Measurements from ENCODE around the gene TMEM163. TPM values are rescaled to one million over a fixed set of nuclear protein-coding genes. Genes with fewer than 3 reads are reported as not detected.
"Not testable (repeated sequence)": the region's sequence is repeated elsewhere in the genome, so short reads cannot be mapped to it uniquely, and the experiment has no call there.

Gene TMEM163
- polyA plus RNA-seq, 2 donors = 0.10 to 0.11 TPM

DNA sequence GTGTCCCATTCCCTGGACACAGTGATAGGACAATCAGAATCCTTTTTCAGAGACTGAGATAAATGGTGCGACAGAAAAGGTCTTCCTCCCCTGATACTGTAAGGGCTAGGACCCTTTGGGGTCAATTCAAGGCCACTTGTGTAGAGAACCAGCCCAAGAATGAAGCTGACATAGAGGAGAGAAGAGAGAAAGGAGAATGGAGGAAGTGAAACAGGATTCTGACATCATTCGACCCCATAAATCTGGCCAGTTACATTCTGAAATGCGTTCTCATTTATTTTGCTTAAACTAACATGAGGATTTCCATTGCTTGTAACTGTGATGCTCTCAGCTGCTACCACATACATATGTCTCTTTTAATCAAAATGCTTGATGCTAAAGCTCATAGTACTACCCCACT lies 148.1 kb downstream of the TMEM163 start:
- H3K4me3 ChIP-seq (ENCODE audit: low read depth in 1 of 2, low read length in 2 of 2) = no peak overlapping the region
- no peaks in the 10 kb centered on the region for H3K36me3 ChIP-seq (ENCODE audit: control insufficient read depth in 2 of 2, insufficient read depth in 2 of 2, low read length in 1 of 2)
- 77 to 82% methylated on average over 3 of the region's 3 CpGs for WGBS, 2 donors
- H3K4me1 ChIP-seq (ENCODE audit: control insufficient read depth in 2 of 2, insufficient read depth in 2 of 2, low read length in 1 of 2) = no peaks in the 10 kb centered on the region
- H3K9me3 ChIP-seq (ENCODE audit: control insufficient read depth in 2 of 2, insufficient read depth in 1 of 2, low read depth in 1 of 2, low read length in 1 of 2) = no peaks in the 10 kb centered on the region
- no peaks in the 10 kb centered on the region for H3K27me3 ChIP-seq (ENCODE audit: control insufficient read depth in 1 of 2, insufficient read depth in 2 of 2, low read length in 2 of 2)
- H3K27ac ChIP-seq (ENCODE audit: low read depth in 2 of 2, low read length in 1 of 2) = no peak overlapping the region

DNA sequence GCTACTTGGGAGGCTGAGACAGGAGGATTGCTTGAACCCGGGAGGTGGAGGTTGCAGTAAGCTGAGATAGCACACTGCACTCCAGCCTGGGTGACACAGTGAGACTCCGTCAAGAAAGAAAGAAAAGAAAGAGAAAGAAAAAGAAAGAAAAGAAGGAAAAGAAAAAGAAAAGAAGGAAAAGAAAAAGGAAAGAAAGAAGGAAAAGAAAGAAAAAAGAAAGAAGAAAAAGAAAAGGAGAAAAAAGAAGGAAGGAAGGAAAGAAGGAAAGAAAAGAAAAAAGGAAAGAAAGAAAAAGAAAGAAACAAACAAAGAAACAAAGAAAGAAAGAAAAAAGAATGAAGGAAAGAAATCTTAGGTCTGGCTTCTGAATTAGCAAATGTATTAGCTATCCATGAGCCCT lies 150.4 kb downstream of the TMEM163 start:
- no peaks in the 10 kb centered on the region for H3K36me3 ChIP-seq (ENCODE audit: control insufficient read depth in 2 of 2, insufficient read depth in 2 of 2, low read length in 1 of 2)
- H3K4me1 ChIP-seq (ENCODE audit: control insufficient read depth in 2 of 2, insufficient read depth in 2 of 2, low read length in 1 of 2) = no peaks in the 10 kb centered on the region
- WGBS, 2 donors = 91 to 95% methylated on average over 2 of the region's 2 CpGs

GRCh38 chr2:134567666-134568065 lies 151.1 kb downstream of the TMEM163 start:
- Histone ChIP-seq H3K4me3 (ENCODE audit: low read depth in 1 of 2, low read length in 2 of 2) (no peak overlapping the region), H3K36me3 (ENCODE audit: control insufficient read depth in 2 of 2, insufficient read depth in 2 of 2, low read length in 1 of 2) (no peaks in the 10 kb centered on the region), H3K27ac (ENCODE audit: low read depth in 2 of 2, low read length in 1 of 2) (no peak overlapping the region), H3K9me3 (ENCODE audit: control insufficient read depth in 2 of 2, insufficient read depth in 1 of 2, low read depth in 1 of 2, low read length in 1 of 2) (no peaks in the 10 kb centered on the region), H3K27me3 (ENCODE audit: control insufficient read depth in 1 of 2, insufficient read depth in 2 of 2, low read length in 2 of 2) (no peaks in the 10 kb centered on the region), H3K4me1 (ENCODE audit: control insufficient read depth in 2 of 2, insufficient read depth in 2 of 2, low read length in 1 of 2) (no peaks in the 10 kb centered on the region)
- WGBS, 2 donors = 82 to 84% methylated on average over 1 of the region's 1 CpG

More for the DNA sequence above, 150.4 kb downstream of the TMEM163 start:
- H3K27me3 ChIP-seq (ENCODE audit: control insufficient read depth in 1 of 2, insufficient read depth in 2 of 2, low read length in 2 of 2) = no peaks in the 10 kb centered on the region
- H3K27ac ChIP-seq (ENCODE audit: low read depth in 2 of 2, low read length in 1 of 2) = no peak overlapping the region
- H3K9me3 ChIP-seq (ENCODE audit: control insufficient read depth in 2 of 2, insufficient read depth in 1 of 2, low read depth in 1 of 2, low read length in 1 of 2) = no peaks in the 10 kb centered on the region
- no peak overlapping the region for H3K4me3 ChIP-seq (ENCODE audit: low read depth in 1 of 2, low read length in 2 of 2)

DNA sequence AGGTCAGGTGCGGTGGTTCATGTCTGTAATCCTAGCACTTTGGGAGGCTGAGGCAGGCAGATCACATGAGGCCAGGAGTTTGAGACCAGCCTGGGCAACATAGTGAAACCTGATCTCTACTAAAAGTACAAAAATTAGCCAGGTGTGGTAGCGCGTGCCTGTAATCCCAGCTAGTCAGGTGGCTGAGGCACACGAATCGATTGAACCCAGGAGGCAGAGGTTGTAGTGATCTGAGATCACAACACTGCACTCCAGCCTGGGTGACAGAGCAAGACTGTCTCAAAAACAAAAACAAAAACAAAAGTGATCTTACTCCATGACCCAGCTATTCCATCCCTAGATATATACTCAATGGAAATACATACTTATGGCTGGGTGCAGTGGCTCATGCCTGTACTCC lies 153.8 kb downstream of the TMEM163 start:
- H3K4me1 ChIP-seq (ENCODE audit: control insufficient read depth in 2 of 2, insufficient read depth in 2 of 2, low read length in 1 of 2); H3K27me3 ChIP-seq (ENCODE audit: control insufficient read depth in 1 of 2, insufficient read depth in 2 of 2, low read length in 2 of 2); H3K9me3 ChIP-seq (ENCODE audit: control insufficient read depth in 2 of 2, insufficient read depth in 1 of 2, low read depth in 1 of 2, low read length in 1 of 2); H3K36me3 ChIP-seq (ENCODE audit: control insufficient read depth in 2 of 2, insufficient read depth in 2 of 2, low read length in 1 of 2); H3K27ac ChIP-seq (ENCODE audit: low read depth in 2 of 2, low read length in 1 of 2); H3K4me3 ChIP-seq (ENCODE audit: low read depth in 1 of 2, low read length in 2 of 2): not testable (repeated sequence)
- 68 to 74% methylated on average over 5 of the region's 5 CpGs for WGBS, 2 donors

GRCh38 chr2:134564549-134564948 lies 154.3 kb downstream of the TMEM163 start:
- Histone ChIP-seq H3K27me3 (ENCODE audit: control insufficient read depth in 1 of 2, insufficient read depth in 2 of 2, low read length in 2 of 2) (no peaks in the 10 kb centered on the region), H3K27ac (ENCODE audit: low read depth in 2 of 2, low read length in 1 of 2) (no peak overlapping the region), H3K9me3 (ENCODE audit: control insufficient read depth in 2 of 2, insufficient read depth in 1 of 2, low read depth in 1 of 2, low read length in 1 of 2) (peaks cover 0 to 2% of the 10 kb centered on the region in 2 donors), H3K4me1 (ENCODE audit: control insufficient read depth in 2 of 2, insufficient read depth in 2 of 2, low read length in 1 of 2) (no peaks in the 10 kb centered on the region), H3K4me3 (ENCODE audit: low read depth in 1 of 2, low read length in 2 of 2) (no peak overlapping the region), H3K36me3 (ENCODE audit: control insufficient read depth in 2 of 2, insufficient read depth in 2 of 2, low read length in 1 of 2) (no peaks in the 10 kb centered on the region)
- WGBS, 2 donors = 53 to 72% methylated on average over 3 of the region's 3 CpGs

- 37% methylated on average over 5 of the region's 5 CpGs for WGBS, 2 donors
- no peaks in the 10 kb centered on the region for H3K4me1 ChIP-seq (ENCODE audit: control insufficient read depth in 2 of 2, insufficient read depth in 2 of 2, low read length in 1 of 2)
- H3K9me3 ChIP-seq (ENCODE audit: control insufficient read depth in 2 of 2, insufficient read depth in 1 of 2, low read depth in 1 of 2, low read length in 1 of 2) = peaks cover 2% of the 10 kb centered on the region in 2 donors
- H3K27ac ChIP-seq (ENCODE audit: low read depth in 2 of 2, low read length in 1 of 2) = no peak overlapping the region
- H3K4me3 ChIP-seq (ENCODE audit: low read depth in 1 of 2, low read length in 2 of 2) = no peak overlapping the region
- H3K27me3 ChIP-seq (ENCODE audit: control insufficient read depth in 1 of 2, insufficient read depth in 2 of 2, low read length in 2 of 2) = no peaks in the 10 kb centered on the region
- no peaks in the 10 kb centered on the region for H3K36me3 ChIP-seq (ENCODE audit: control insufficient read depth in 2 of 2, insufficient read depth in 2 of 2, low read length in 1 of 2)
Observed at GRCh38 chr2:134558208-134558830, 160.5 kb downstream of the TMEM163 start.

GRCh38 chr2:134555411-134555810 lies 163.4 kb downstream of the TMEM163 start:
- WGBS, 2 donors = 90 to 93% methylated on average over 6 of the region's 6 CpGs

GRCh38 chr2:134553657-134554056 lies 165.1 kb downstream of the TMEM163 start:
- 90 to 91% methylated on average over 7 of the region's 7 CpGs for WGBS, 2 donors
- no peaks in the 10 kb centered on the region for H3K27me3 ChIP-seq (ENCODE audit: control insufficient read depth in 1 of 2, insufficient read depth in 2 of 2, low read length in 2 of 2)

More at GRCh38 chr2:134555411-134555810, 163.4 kb downstream of the TMEM163 start:
- H3K4me1 ChIP-seq (ENCODE audit: control insufficient read depth in 2 of 2, insufficient read depth in 2 of 2, low read length in 1 of 2) = no peaks in the 10 kb centered on the region
- no peaks in the 10 kb centered on the region for H3K27me3 ChIP-seq (ENCODE audit: control insufficient read depth in 1 of 2, insufficient read depth in 2 of 2, low read length in 2 of 2)
- peaks cover 0 to 2% of the 10 kb centered on the region in 2 donors for H3K9me3 ChIP-seq (ENCODE audit: control insufficient read depth in 2 of 2, insufficient read depth in 1 of 2, low read depth in 1 of 2, low read length in 1 of 2)
- no peak overlapping the region for H3K27ac ChIP-seq (ENCODE audit: low read depth in 2 of 2, low read length in 1 of 2)
- H3K4me3 ChIP-seq (ENCODE audit: low read depth in 1 of 2, low read length in 2 of 2) = no peak overlapping the region
- no peaks in the 10 kb centered on the region for H3K36me3 ChIP-seq (ENCODE audit: control insufficient read depth in 2 of 2, insufficient read depth in 2 of 2, low read length in 1 of 2)

DNA sequence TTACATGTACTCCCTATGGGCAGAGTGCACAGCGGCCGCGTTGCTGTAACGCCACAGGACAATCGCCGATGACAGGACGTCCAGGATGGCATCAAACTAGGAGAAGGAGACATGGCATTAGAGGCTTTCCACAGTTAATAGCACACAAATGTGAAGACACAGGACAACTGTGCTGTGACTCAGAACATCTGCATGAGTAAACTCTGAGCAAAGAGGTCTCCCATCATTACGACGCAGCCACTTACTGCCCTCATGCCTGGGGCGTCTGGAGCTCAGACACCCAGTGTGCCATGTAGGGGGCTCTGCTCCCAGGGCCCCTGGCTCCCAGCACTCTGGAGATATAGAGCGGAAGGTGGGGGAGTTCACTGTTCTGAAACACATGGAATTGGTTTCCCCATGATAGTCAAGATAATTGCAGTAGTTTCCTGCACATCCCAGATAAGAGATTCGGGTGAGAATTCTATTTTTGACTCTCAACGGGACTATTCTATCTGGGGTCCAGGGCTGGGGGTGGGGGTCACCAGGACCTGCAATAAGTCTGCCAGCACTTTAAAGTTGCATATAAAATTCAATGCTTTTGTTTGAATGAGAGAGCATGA lies 168.1 kb downstream of the TMEM163 start:
- H3K27ac ChIP-seq (ENCODE audit: low read depth in 2 of 2, low read length in 1 of 2) = no peak overlapping the region
- H3K9me3 ChIP-seq (ENCODE audit: control insufficient read depth in 2 of 2, insufficient read depth in 1 of 2, low read depth in 1 of 2, low read length in 1 of 2) = no peaks in the 10 kb centered on the region
- no peak overlapping the region for H3K4me3 ChIP-seq (ENCODE audit: low read depth in 1 of 2, low read length in 2 of 2)
- H3K36me3 ChIP-seq (ENCODE audit: control insufficient read depth in 2 of 2, insufficient read depth in 2 of 2, low read length in 1 of 2) = no peaks in the 10 kb centered on the region
- H3K4me1 ChIP-seq (ENCODE audit: control insufficient read depth in 2 of 2, insufficient read depth in 2 of 2, low read length in 1 of 2) = no peaks in the 10 kb centered on the region
- no peaks in the 10 kb centered on the region for H3K27me3 ChIP-seq (ENCODE audit: control insufficient read depth in 1 of 2, insufficient read depth in 2 of 2, low read length in 2 of 2)
- WGBS, 2 donors = 88 to 90% methylated on average over 13 of the region's 13 CpGs

More at GRCh38 chr2:134553657-134554056, 165.1 kb downstream of the TMEM163 start:
- Histone ChIP-seq H3K27ac (ENCODE audit: low read depth in 2 of 2, low read length in 1 of 2) (no peak overlapping the region), H3K4me3 (ENCODE audit: low read depth in 1 of 2, low read length in 2 of 2) (no peak overlapping the region), H3K9me3 (ENCODE audit: control insufficient read depth in 2 of 2, insufficient read depth in 1 of 2, low read depth in 1 of 2, low read length in 1 of 2) (no peaks in the 10 kb centered on the region), H3K36me3 (ENCODE audit: control insufficient read depth in 2 of 2, insufficient read depth in 2 of 2, low read length in 1 of 2) (no peaks in the 10 kb centered on the region), H3K4me1 (ENCODE audit: control insufficient read depth in 2 of 2, insufficient read depth in 2 of 2, low read length in 1 of 2) (no peaks in the 10 kb centered on the region)

DNA sequence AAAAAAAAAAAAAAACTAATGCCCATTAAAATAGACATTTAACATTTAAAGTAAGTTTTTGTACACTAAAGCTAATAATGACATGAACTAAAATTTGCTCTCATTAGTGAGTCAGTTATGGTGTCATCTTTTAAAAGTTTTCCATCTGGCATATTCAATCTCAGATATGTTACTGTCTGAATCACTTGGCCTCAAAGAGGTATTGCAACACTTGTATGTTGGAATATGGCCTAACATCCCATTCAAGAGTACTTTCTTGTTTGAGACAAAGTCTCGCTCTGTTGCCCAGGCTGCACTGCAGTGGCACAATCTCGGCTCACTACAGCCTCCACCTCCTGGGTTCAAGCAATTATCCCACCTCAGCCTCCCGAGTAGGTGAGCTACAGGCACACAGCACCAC lies 169.7 kb downstream of the TMEM163 start:
- 64 to 78% methylated on average over 3 of the region's 3 CpGs for WGBS, 2 donors
- no peaks in the 10 kb centered on the region for H3K36me3 ChIP-seq (ENCODE audit: control insufficient read depth in 2 of 2, insufficient read depth in 2 of 2, low read length in 1 of 2)
- no peak overlapping the region for H3K27ac ChIP-seq (ENCODE audit: low read depth in 2 of 2, low read length in 1 of 2)
- H3K9me3 ChIP-seq (ENCODE audit: control insufficient read depth in 2 of 2, insufficient read depth in 1 of 2, low read depth in 1 of 2, low read length in 1 of 2) = no peaks in the 10 kb centered on the region
- no peaks in the 10 kb centered on the region for H3K4me1 ChIP-seq (ENCODE audit: control insufficient read depth in 2 of 2, insufficient read depth in 2 of 2, low read length in 1 of 2)
- H3K4me3 ChIP-seq (ENCODE audit: low read depth in 1 of 2, low read length in 2 of 2) = no peak overlapping the region
- peaks cover 0 to 2% of the 10 kb centered on the region in 2 donors for H3K27me3 ChIP-seq (ENCODE audit: control insufficient read depth in 1 of 2, insufficient read depth in 2 of 2, low read length in 2 of 2)

Data from esophagus (tissue), 2 donors.